ENCODE measurements around the gene GLDC.
"Not testable (repeated sequence)": the region's sequence is repeated elsewhere in the genome, so short reads cannot be mapped to it uniquely, and the experiment has no call there.

Gene GLDC

DNA sequence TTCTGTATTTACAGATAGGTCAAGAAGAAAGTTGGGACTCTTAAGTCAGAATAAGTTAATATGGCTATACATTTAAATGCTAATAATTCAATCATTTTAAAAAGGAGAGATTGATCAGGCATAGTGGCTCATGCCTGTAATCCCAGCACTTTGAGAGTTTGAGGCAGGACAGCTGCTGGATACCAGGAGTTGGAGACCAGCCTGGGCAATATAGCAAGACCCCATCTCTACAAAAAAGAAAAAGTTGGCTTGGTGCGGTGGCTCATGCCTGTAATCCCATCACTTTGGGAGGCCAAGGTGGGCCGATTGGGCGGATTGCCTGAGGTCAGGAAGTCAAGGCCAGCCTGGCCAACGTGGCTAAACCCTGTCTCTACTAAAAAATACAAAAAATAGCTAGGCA, 15.0 kb upstream of the GLDC start:
- no peak for DNase-seq

DNA sequence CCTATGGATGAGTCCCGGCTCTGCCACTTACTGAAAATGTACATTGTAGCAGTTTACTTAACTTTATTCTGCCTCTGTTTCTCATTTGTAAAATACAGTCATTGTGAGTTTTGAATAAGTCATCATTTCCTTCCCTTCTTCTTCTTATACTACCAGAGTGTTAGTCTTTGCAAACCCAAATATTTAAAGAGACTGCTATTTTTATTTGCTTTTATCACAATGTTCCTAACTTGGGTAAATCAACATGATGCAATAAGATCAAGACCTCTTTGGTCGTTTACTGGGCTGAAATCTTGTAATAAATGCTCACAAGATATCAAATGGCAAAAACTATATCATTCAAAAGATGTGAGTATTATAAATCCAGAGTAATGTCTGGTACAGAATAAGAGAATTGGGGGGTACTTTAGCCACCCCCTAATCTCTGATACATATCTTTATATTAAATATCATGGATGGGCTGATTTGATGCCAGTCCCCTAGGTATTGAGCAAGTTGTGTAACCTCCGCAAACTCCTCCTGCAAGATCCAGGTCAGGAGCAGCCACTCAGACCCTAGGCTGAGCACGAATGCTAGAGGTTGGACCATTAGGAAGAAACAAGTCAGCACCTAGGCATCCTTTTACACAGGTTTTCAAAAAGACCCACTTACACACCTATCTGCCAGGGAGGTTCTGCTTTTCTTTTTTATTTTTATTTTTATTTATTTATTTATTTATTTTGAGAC, 13.3 kb upstream of the GLDC start:
- no peak for DNase-seq

DNA sequence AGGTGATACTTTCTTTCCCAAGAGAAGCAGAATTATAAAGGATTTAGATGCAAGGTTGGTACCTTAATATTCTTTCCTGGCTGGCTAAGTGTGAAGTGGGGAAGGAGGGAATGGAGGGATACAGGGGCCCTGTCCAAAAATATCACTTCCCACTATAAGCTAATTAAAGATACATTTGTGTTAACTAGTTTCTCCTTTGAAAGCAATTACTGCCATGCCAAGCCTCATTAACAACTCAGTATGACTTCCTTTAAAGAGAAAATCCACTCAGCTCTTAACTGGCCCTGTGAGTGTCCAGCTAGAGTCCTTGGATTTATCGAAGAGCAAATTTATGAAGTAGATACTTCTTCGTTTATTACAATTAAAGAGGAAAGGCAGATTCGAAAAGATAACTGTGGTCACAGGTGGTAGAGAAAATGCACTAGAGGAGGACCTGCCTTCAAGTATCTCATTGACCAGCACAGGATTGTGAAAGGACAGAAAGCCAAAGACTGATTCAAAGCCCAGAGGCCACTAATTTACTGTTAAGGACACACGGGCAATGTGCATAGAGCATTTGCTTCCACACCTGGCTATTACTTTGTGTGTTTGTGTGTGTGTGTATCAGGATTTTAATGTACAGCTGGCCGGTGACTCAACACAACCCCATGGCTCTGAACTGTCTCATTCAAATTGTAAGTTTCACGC, 11.2 kb upstream of the GLDC start:
- DNase-seq = no peak

DNA sequence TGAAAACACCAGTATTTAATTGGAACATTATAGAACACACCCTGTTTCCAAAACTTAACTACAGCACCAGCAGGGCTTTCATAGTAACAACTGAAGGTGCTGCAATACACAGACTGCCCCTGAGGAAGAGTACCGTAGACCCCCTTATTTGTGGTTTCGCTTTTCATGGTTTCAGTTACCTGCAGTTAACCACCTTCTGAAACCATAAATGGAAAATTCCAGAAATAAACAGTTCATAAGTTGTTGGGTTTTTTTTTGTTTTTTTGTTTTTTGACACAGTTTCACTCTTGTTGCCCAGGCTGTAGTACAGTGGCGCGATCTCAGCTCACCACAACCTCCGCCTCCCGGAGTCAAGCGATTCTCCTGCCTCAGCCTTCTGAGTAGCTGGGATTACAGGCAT, 9.5 kb upstream of the GLDC start:
- DNase-seq = no peak

DNA sequence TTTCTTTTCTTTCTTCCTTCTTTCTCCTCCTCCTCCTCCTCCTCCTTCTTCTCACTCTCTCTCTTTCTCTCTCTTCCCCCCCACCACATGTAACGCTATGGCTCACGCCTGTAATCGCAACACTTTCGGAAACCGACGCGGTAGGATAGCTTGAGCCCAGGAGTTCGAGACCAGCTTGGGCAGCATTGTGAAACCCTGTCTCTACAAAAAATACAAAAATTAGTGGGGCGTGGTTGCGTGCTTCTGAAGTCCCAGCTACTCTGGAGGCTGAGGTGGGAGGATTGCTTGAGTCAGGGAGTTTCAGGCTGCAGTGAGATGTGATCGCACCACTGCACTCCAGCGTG, 736 bp upstream of the GLDC start:
- DNase-seq = peak; percentile 11 to 18

- peak in 1 of 2 donors; percentile 11 for DNase-seq
These were observed 499 bp downstream of the GLDC start for GRCh38 chr9:6645105-6645354.

DNA sequence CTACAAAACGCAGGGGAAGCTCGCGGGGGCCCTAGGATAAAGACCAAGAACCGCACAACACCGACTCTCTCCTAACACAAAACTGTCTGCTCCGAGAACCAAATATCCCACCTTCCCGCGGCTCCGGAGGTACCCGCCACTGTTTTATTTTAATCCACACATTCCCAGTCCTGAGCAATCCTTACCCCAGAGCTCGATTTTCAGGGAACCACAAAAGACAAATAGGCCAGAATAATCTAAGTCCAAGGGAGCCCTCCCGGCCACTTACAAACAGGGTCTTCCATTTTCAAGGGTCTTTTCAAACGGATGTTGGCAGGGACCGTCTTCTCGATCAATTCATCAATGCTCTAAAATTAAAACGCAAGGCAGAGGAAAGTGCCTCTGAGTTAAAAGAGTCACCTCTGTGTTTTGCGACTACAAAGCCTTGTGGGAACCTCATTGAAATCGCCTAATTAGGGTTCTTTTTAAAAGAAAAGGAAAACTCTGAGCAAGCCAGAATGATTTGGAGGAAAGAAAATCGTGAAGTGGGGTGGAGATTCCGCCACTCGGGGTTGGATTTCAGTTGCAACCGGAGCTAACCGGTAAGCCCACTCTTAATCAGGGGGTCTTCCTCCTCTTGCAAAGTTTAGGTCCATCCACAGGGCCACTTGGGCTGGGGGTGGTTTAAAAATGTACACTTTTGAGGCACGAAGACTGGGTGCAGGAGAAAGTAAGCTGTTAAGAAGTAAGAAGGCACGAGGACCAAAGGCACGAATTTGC, 1.0 kb downstream of the GLDC start:
- no peak for DNase-seq

DNA sequence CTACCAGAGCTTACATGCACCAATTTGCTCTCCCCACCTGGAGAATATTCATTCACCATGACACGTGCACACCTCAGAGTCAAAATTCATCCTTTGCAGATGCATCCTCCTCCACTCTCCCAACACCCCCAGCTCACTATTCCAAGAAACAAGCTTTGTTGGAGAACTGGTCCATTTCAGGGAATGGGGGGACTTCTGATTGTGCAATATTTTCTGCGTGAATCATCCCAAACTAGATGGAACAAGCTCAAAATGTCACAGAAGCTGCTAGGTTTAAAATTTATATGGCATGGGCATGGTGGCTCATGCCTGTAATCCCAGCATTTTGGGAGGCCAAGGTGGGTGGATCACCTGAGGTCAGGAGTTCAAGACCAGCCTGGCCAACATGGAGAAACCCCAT, 3.6 kb downstream of the GLDC start:
- no peak for DNase-seq

GRCh38 chr9:6641561-6641960, 4.0 kb downstream of the GLDC start:
- no peak for DNase-seq

DNA sequence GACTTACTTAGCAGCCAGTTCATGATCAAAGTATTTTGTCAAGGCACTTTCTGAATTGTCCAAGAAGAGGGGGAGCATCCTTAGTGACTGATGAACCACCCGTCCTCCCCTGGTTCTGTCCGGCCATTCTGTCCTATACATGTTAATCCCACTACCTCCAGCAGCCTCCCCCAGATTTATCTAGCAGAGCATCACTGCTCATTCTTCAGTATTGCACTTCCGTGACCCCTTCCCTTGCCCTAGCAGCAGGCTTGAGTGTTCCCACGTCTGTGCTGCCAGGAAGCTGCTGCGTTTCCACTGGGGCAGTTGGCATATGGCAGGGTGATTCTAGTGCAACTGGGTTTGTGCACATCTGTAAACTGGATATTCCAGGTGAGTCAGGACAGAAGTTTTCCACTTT, 4.5 kb downstream of the GLDC start:
- no peak for DNase-seq

- no peak for DNase-seq
These were observed 5.1 kb downstream of the GLDC start for GRCh38 chr9:6640268-6641051.

DNA sequence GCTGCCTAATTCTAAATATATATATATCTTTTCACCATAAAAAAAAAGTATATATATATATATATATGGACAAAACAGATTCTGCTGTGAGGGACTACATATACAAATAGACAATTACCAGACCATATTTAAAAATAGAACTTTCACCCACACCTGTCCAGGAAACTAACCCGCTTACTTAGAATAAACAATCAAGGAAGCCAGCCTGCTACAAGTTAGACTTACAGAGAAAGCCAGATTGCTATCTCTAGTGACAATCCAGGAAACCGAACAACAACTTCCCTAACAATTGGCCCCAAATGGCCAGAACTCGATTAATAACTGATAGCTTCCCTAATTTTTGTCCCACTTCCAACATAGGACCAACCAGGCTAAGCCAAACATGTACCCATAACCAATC, 5.9 kb downstream of the GLDC start:
- DNase-seq = no peak

GRCh38 chr9:6634444-6634843, 11.1 kb downstream of the GLDC start:
- DNase-seq = no peak

- no peak for DNase-seq
These were observed 12.2 kb downstream of the GLDC start for GRCh38 chr9:6633378-6633777.

DNA sequence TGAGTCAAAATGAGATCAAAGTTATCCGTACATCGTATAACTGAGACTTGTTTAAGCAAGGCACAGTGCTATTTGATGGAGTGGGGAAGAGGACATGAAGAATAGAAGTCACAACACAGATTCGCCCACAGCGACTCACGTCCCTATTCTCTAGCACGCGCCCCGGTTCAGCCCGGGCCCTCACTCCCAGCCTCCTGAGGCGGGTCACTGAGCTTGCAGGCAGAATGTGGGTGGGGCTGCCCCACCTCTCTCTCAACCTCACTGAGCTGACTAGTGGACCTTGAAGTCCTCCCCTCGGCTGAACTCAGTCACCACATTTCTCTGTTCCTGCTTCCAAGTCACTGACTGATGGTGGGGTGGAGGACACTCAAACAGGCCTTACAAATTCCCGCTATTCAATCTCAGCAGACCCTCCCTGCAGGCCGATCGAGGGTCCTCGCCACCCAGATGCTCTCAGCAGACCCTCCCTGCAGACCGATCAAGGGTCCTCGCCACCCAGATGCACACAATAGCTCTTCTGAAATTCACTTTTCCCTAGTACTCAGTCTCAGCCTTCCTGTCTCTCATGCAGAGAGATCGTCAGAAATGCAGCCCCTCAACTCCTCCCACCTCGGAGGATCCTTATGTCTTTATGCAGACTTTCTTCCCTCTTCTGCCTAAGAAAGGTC, 12.9 kb downstream of the GLDC start:
- DNase-seq = no peak

- DNase-seq = no peak
These were observed 14.4 kb downstream of the GLDC start for GRCh38 chr9:6631207-6631512.

DNA sequence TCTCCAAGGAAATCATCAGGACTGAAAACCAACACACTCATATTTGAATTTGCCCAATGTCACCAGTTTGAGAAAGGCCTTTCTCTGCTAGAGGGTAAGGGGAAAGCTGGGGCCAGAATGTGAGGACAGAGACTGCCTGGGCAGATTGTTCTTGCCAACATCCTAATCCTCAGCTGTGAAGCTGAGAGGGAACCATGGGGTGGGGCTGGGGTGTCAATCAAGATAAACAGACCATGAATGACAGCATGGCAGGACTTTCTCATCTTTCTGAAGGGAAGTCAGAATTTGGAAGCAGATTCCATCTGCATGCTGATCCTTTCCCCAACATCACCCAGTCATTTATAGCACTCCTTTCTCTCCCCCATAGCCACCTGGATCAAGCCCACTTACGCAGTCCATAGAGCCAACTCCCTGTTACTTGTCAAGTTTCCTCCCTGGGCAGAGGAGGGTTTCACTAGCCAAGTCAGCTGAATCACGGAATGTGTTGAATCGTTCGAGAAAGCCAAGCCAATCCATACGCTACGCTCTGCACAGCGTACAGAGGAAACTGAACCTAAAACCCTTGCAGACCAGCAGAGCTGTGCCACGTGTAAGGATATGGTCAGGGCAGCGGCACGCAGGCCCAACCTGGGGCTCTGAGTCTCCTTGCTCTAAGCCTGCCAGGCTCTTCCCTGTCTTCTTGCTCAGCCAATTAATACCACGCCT, 14.9 kb downstream of the GLDC start:
- DNase-seq = no peak

GRCh38 chr9:6628704-6629103, 16.8 kb downstream of the GLDC start:
- DNase-seq = no peak

GRCh38 chr9:6625363-6625762, 20.2 kb downstream of the GLDC start:
- no peak for DNase-seq

GRCh38 chr9:6622784-6623183, 22.7 kb downstream of the GLDC start:
- not testable (repeated sequence) for DNase-seq

- no peak for DNase-seq
These were observed 24.7 kb downstream of the GLDC start for GRCh38 chr9:6620796-6621195.

GRCh38 chr9:6620353-6620752, 25.2 kb downstream of the GLDC start:
- DNase-seq = no peak

GRCh38 chr9:6619909-6620308, 25.6 kb downstream of the GLDC start:
- no peak for DNase-seq
